AG04450 (cell line): Measurements from ENCODE around the gene PVALB. TPM values are rescaled to one million over a fixed set of nuclear protein-coding genes. Genes with fewer than 3 reads are reported as not detected.

Experiments
- CTCF ChIA-PET: fragments of 300-600, 350-600 bp; formaldehyde crosslinking; extraction: SDS; loops from one replicate; lab custom pipeline; 2022; ENCODE audit warnings: antibody characterized with exemption, inconsistent platforms; lab: Charles Lee
- POLR2A ChIA-PET: fragments of 350-600 bp; formaldehyde crosslinking; extraction: SDS; loops from one replicate; lab custom pipeline; 2021; ENCODE audit warnings: antibody characterized with exemption, inconsistent platforms; lab: Yijun Ruan, JAX
- DNase-seq: peaks from one replicate; pipeline ENCODE4 v3.0.0-alpha.2; 2011; ENCODE audit warnings: low read depth, low spot score
- H3K27ac ChIP-seq: one replicate; pipeline ENCODE4 v1.5.1; 2012; ENCODE audit warnings: low read depth, low read length, control low read depth
- H3K27me3 ChIP-seq: one replicate; pipeline ENCODE4 v1.6.0; 2012; ENCODE audit warnings: low read length; ENCODE audit not compliant: control insufficient read depth, insufficient read depth
- H3K4me3 ChIP-seq: 2 replicates; pipeline ENCODE4 v1.5.1; 2011; ENCODE audit warnings: mild to moderate bottlenecking, low read depth, low read length, control low read depth
- H3K9me3 ChIP-seq: 2 replicates; pipeline ENCODE4 v1.5.1; 2012; ENCODE audit warnings: low read length; ENCODE audit not compliant: control insufficient read depth, insufficient read depth
- CTCF ChIP-seq: IDR thresholded peaks from 2 replicates; pipeline ENCODE4 v1.5.1; 2011; ENCODE audit warnings: low read depth, low read length, control low read depth, inconsistent platforms
- polyA plus RNA-seq: library from polyadenylated mRNA; depleted of rRNA; stranded (reverse); fragments of >200 nt; gene quantifications from 2 replicates; pipeline ENCODE4 v1.2.3, GENCODE V29; 2011

The PVALB gene
- polyA plus RNA-seq, 1 experiment: not detected

GRCh38 chr22:36765131-36765942 lies 51.5 kb downstream of the PVALB start:
- POLR2A ChIA-PET: interaction anchor here (3.0 kb wide), 1 partner anchor 11 kb away, joined by 9 read pairs; the partner anchor contains the start of gene IFT27
- CTCF ChIA-PET: interaction anchor here (1.1 to 1.9 kb wide), 4 partner anchors 8 to 255 kb away, joined by 3 to 11 read pairs (median 6); no protein-coding TSS in a partner anchor
- no peaks in the 10 kb centered on the region; the same call in 1 of the 2 replicates for H3K9me3 ChIP-seq
- H3K4me3 ChIP-seq: no peak overlapping the region
- H3K27me3 ChIP-seq: no peaks in the 10 kb centered on the region
- no peak for TF ChIP-seq CTCF
- no peak overlapping the region for H3K27ac ChIP-seq
- DNase-seq: no peak

- Histone ChIP-seq H3K27me3 (no peaks in the 10 kb centered on the region), H3K4me3 (no peak overlapping the region), H3K27ac (no peak overlapping the region), H3K9me3 (no peaks in the 10 kb centered on the region; the same call in 1 of the 2 replicates)
- no peak for DNase-seq
- no peak for TF ChIP-seq CTCF
- ChIA-PET POLR2A (no interaction called here), CTCF (interaction anchor here (1.6 to 4.3 kb wide), 2 partner anchors 9 to 92 kb away, joined by 9 to 18 read pairs; no protein-coding TSS in a partner anchor)
Measured at GRCh38 chr22:36764641-36765040, 52.2 kb downstream of the PVALB start.

- Histone ChIP-seq H3K27me3 (no peaks in the 10 kb centered on the region), H3K9me3 (no peaks in the 10 kb centered on the region; the same call in 1 of the 2 replicates), H3K4me3 (no peak overlapping the region), H3K27ac (no peak overlapping the region)
- ChIA-PET CTCF (interaction anchor here (1.6 to 4.3 kb wide), 2 partner anchors 10 to 93 kb away, joined by 9 to 18 read pairs; no protein-coding TSS in a partner anchor), POLR2A (no interaction called here)
- no peak for DNase-seq
- no peak for TF ChIP-seq CTCF
Measured at GRCh38 chr22:36764060-36764459, 52.8 kb downstream of the PVALB start.

GRCh38 chr22:36763576-36763975 lies 53.3 kb downstream of the PVALB start:
- no peak for TF ChIP-seq CTCF
- H3K27ac ChIP-seq: no peak overlapping the region
- H3K4me3 ChIP-seq: no peak overlapping the region
- POLR2A ChIA-PET: interaction anchor here (1.5 to 1.6 kb wide), 2 partner anchors 11 to 234 kb away, joined by 6 to 10 read pairs; partner anchors contain the start of gene EIF3D
- H3K27me3 ChIP-seq: no peaks in the 10 kb centered on the region
- H3K9me3 ChIP-seq: no peaks in the 10 kb centered on the region; the same call in 1 of the 2 replicates
- DNase-seq: no peak
- CTCF ChIA-PET: interaction anchor here (1.8 to 4.3 kb wide), 2 partner anchors 10 to 93 kb away, joined by 10 to 18 read pairs; no protein-coding TSS in a partner anchor
